Fibroblast of the conjunctiva (primary cell): Measurements from ENCODE around the gene ABCD4.
"Not testable (repeated sequence)": the region's sequence is repeated elsewhere in the genome, so short reads cannot be mapped to it uniquely, and the experiment has no call there.

ENCODE experiments used
- DNase-seq: peaks from one replicate; pipeline ENCODE4 v3.0.0-alpha.2; 2010; ENCODE audit warnings: low read depth

The ABCD4 gene

GRCh38 chr14:74302152-74302628, 544 bp downstream of the ABCD4 start:
- DNase-seq, result peak; percentile 43

DNA sequence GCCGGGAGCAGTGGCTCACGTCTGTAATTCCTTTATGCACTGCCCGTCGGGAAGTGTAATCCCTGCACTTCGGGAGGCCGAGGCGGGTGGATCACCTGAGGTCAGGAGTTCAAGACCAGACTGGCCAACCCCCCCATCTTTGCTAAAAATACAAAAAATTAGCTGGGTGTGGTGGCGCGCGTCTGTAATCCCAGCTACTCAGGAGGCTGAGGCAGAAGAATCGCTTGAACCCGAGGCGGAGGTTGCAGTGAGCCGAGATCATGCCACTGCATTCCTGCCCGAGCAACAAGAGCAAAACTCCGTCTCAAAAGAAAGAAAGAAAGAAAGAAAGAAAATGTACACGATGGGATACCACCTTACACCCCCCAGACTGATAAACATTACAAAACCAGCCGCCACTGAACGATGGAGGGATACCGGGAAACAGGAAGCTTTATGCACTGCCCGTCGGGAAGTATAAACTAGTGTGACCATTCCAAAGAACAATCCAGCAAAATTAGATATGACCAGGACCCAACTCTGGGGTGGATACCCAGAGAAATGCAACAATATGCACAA, 1.1 kb downstream of the ABCD4 start:
- no peak for DNase-seq

DNA sequence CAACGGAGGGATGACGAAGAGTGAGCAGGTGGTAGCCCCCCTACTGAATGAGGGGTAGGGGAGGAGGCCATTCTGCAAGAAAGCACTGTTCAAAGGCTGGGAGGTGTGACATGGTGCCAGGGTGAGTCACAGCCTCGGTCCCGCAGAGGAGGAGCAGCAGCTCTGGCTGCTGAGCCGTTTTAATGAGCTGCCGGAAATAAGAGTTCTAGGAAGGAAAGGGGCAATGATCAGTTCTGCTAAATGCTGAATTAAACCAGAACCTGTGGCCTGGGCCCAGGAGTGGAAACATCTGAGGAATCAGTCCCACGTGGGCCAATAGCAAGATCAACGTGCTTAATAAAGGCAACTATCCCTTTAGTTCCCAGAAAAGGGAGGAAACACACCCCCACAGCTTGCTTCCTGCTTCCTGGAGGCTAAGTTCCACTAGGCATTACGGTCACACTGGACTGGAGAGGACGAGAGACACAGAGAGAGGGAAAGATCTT, 3.6 kb downstream of the ABCD4 start:
- DNase-seq, result no peak

DNA sequence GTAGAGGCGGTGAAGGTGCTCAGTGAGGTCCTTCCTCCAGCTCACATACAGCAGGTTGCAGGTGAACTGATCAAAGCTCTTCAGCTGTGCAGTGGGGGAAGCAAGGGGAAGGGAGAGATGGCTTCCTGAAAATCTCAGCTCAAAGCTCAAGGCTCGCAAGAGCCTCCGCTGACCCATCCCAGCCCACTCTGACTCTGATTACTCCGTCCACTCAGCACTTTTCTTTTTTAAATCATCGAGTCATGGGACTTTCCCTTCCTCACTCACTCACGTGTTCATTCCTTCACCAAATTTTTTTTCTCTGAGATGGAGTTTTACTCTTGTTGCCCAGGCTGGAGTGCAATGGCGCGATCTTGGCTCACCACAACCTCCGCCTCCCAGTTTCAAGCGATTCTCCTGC, 4.7 kb downstream of the ABCD4 start:
- no peak for DNase-seq

DNA sequence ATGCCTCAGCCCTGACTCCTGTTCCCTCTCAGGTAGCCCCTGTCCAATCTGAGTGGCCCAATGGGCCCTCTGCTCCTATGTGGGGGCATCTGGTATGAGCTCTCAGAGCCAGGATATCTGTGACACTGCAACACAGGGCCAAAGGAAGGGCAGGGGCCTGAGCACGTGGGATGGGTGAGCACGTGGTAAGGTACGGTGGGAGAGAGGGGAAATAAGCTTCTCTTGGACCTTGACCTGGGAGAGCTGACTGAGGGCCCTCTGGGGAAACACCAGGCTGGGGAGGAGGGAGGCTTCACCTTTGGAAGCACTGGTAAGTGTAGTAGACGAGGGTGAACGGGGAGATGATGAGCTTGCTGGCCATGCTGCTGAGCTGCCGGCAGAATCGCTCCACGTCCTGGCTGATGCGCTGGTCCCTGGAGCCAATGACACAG, 6.7 kb downstream of the ABCD4 start:
- DNase-seq, result no peak

DNA sequence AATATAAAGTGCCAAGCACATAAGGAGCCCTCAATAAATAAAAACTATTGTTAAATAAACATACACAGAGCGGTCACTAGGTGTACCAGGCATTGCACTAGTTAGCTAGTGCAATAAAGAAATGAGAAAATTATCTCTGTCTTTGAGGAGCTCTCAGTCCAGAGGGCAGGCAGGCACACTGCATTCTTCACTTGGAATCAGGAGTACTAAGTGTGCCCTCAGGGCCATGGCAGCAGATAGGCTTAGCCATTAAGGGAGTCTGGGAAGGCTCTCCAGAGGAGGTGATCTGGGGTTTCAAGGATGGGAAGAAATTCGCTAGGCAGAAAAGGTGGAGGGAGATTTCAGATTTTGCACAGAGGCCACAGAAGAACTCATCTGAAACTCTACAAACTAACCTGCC, 9.1 kb downstream of the ABCD4 start:
- no peak for DNase-seq

DNA sequence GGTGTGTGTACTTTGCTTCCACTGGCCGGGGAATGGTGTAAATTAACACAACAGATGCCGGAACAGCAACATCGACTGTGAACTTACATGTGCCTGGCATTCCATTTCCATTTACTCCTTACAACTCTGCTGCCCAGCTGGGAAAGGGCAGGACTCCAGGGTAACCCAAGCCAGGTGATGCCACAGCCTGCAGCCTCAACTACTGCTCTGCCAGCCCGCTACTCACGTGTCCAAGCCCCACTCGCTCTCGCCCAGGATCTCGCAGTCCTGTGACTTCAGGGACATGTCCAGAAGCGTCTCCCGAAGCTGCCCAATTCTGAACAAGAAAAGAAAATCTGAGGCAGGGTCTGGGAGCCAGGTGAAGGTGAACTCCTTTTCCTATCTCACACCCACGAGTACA, 10.7 kb downstream of the ABCD4 start:
- no peak for DNase-seq

DNA sequence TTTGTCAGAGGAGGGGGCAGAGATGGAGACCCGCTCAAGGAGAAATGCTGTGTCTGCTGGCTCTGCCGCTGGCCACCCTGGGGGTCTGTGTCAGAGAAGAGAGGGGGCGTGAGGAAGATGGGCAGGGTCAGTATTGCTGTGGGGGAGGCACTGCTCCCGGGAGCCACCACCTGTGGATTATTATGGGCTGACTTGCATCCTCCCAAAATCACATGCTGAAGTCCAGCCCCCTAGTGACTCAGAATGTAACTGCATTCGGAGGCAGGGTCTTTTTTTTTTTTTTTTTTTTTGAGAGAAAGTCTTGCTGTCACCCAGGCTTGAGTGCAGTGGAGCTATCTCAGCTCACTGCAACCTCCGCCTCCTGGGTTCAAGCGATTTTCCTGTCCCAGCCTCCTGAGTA, 12.3 kb downstream of the ABCD4 start:
- DNase-seq, result no peak

DNA sequence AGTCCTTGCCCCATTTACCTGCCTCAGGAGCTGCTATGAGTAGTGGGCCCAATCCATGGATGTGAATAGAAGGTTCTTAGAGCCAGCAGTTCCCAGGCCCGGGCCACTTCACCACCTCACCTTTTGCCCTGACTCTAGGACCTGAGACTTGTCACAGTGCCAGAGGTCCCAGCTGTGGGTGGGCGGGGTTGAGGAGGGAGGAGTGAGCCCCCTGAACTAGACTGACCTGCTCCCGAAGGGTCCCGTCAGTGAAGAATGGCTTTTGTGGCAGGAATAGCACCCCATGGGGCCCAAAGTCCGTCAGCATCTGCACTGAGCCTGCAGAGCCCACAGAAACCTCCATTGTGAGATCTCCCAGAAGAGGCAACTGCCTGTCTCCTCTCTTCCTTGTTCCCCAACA, 12.9 kb downstream of the ABCD4 start:
- no peak for DNase-seq

- DNase-seq, result no peak
Measured at GRCh38 chr14:74286736-74287135, 16.0 kb downstream of the ABCD4 start.

DNA sequence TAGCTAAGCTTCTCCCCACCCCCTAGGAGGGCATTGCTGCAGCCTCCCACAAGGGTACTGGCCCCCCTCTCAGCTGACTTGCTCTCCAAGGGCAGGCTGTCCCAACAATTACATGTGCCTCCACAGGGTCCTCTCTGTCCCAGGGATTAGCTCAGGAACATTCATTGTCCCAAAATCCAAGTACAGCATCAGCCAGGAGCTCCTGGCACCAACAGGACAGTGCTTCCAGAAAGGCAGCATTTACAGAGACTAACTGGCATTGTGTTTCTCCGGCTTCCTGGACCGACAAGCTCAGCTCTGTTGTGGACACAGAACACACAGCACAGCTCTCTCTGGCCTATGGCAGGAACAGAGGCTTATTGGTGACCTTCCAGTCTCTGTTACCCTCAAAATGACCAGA, 21.7 kb downstream of the ABCD4 start:
- no peak for DNase-seq

DNA sequence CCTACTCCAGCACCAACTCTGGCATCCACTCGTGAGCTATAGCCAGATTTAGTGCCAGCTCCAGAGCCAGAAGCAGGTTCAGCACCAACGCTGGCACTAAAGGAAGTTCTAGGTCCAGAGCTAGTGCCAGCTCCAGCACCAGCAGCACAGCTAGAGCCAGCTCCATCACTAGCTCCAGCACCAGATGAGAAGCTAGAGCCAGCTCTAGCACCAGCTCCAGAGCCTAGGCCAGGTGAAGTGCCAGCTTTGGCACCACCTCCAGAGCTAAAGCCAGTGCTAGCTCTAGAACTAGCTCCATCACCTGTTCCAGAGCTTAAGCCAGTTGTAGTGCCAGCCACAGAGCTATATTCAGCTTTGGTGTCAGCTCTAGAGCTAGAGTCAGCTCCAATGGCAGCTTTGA, 24.7 kb downstream of the ABCD4 start:
- DNase-seq, result no peak

DNA sequence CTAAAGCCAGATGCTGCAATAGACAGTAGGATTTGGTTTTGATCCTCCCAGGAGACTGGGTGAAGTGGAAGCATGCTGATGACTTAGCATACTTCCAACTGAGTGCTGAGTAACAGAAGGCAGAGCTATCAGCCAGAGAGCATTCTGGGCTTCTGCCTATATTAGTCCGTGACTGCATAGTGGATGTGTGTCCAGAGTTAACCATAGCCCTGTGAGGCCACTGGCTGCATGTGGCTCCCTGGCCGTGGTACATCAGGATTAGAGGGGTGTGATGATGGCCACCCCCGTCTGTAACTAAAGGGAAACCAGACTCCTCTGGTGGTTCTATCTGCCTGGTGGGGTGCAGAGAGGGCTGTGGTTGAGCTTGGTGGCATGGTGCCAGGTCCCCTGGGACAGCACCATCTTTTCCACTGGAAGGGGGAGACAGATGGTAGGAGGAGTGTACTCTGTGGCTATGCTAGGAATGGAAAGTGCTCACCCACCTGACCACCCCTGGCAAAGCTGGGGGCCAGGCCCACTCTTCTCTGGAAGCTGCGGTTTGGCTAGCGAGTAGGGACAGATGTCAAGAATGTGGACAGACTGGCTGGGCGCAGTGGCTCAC, 27.4 kb downstream of the ABCD4 start:
- peak; percentile 82 for DNase-seq

DNA sequence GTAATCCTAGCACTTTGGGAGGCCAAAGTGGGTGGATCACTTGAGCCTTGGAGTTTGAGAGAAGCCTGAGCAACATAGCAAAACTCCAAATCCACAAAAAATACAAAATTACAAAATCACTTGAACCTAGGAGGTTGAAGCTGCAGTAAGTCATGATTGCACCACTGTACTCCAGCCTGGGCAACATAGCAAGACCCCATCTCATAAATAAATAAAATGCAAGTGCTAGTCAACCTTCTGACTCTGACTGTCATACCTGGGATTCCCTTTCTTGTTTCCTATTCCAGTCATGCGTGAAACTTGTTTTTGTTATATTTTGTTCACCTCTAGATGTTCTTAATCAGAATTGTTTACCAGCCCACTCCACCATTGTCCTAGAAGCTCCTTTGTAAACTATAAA, 31.4 kb downstream of the ABCD4 start:
- no peak for DNase-seq

DNA sequence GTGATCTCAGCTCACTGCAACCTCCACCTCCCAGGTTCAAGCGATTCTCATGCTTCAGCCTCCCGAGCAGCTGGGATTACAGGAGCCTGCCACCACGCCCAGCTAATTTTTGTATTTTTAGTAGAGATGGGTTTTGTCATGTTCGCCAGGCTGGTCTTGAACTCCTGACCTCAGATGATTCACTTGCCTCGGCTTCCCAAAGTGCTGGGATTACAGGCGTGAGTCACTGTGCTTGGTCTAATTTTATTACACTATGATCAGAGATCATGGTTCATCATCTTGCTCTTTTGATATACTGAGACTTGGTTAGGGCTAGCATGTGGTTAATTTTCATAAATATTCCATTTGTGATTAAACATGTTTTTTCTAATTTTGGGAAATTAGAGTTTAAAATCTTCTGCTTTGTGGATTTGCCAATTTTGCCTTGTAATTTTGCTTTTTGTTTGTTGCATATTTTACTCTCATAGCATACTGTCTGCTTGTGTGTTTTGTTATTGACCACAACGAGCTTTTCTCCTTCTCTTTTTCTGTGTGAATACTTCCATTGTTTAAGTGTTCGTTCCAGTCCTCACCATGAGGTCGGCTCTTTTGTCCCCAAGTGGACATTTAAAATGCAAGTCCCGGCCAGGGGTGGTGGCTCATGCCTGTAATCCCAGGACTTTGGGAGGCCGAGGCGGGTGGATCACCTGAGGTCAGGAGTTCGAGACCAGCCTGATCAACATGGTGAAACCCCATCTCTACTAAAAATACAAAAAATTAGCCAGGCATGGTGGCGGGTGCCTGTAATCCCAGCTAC, 32.2 kb downstream of the ABCD4 start:
- DNase-seq, result not testable (repeated sequence)

DNA sequence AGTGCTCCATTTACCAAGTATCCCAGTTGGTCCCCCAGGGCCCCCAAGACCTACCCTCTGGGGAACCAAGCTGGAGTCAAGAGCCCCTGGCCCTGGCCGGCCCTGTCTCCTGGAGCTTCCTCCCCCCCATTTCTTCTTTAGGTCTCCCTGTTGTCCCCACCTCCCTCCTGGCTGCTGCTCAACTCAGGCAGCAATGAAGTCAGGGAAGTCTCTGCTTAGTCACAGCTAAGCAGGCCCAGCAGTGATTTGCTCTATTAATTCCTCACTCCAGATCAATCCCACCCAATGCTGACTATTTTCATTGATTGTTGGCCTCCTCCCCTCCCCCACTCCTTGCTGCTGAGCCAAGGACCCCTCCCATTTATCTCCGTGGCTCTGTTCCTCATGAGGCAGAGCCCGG, 35.1 kb downstream of the ABCD4 start:
- DNase-seq, result no peak

DNA sequence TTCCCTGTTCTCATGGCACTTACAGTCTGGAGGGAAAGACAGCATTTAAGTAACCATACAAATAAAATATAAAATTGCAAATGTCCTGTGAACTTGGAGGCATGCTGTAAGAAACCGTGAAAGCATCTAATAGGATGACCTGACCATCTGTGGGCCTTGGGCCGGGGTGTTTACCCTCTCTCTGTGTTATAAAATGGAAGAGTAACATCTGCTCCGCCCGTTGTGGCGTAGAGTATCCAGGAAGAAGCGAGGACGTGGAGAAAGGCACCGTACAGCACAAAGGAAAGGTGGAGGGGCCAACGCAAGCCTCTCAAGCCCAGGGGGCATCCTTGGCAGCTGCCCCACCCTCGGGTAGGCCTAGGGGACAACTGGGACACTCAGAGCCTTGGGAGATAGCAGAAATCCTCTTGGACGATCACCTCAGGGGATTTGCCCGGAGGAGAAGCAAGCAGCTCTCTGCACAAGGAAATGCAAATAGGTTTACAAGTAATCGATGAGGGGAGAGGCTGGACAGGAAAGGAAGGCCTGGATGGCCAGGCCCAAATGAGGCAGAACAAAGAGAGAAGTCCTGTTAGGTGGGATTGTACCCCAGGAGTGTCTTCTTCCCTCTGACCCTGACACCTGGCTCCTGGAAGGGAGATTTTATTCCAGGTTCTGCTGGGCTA, 37.3 kb downstream of the ABCD4 start:
- no peak for DNase-seq

DNA sequence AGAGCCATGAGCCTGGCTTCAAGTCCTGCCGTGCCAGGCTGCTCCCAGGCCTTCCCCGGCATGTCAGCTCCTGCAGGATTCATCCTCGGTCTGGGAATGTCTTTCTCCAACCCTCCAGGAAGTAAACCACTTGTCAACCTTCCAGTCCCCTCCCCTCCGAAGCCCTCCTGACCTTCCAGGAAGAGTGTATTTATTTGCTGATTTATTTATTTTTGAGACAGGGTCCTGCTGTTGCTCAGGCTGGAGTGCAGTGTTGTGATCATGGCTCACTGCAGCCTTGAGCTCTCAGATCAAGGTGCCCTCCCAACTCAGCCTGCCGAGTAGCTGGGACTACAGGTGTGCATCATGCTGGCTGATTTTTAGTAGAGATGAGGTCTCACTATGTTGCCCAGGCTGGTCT, 38.8 kb downstream of the ABCD4 start:
- no peak for DNase-seq

- no peak for DNase-seq
Measured at GRCh38 chr14:74263181-74263580, 39.6 kb downstream of the ABCD4 start.

DNA sequence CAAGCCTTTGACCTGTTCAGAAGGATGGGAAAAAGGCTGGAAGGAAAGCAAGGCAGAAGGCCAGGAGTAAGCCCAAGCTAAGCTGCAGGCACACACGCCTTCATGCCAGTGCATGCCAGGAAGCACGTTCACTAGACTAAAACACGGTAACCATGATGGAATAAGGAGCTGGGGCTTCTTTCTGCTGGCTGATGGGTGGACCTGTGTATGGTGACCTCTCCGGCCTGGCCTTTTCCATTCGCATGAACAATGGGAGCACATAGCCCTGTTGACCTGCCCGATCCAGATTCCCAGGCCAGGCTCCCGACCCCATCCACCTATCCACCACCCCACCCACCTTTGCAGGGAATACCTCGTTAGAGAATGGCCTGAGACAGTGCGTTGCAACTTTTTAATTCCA, 40.7 kb downstream of the ABCD4 start:
- DNase-seq, result no peak

DNA sequence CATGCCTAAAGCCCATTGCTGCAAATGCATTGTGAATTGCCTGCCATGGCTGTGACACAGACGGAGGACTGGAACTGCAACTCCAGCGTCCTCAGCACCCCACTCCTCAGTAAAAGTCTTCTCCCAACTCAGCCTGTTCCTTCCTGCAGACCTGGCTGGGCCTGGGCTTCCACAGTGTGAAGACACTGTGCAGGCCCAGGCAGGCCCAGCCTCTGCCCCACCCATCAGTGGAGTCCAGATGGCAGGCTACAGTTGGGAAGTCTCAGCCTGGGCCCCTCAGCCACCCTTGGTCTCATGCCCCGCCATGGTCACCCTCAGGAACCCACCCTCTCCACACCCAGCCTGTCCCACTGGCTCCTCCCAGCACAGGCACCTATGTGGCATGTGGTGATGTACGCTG, 41.4 kb downstream of the ABCD4 start:
- DNase-seq, result no peak

- DNase-seq, result no peak
Measured at GRCh38 chr14:74260525-74261233, 42.1 kb downstream of the ABCD4 start.
